ENCODE results near the gene VAV3. TPM values are rescaled to one million over a fixed set of nuclear protein-coding genes. Genes with fewer than 3 reads are reported as not detected.

VAV3 gene
- total and polyA plus RNA-seq, 2 of the 13 experiments (the other 11 are each of a cell fraction or from before 2014, with no cell fraction given) = 15.9 to 29.8 TPM

DNA sequence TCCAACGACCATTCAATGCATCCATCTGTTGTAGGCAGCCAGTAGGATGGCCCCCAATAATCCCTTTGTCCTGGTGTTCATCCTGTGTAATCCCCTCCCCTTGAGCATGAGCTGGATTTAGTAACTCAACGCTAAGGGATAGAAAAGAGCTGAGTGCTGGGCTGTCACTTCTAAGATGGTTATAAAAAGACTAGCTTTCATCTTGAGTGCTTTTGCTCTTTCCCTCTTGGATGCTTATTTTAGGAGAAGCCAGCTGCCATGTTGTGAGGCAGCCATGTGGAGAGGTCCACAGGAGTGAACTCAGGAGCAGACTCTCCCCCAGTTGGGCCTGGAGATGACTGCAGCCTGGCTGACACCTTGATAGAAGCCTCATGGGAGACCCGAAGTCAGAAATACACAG lies 401.5 kb downstream of the VAV3 start:
- H3K9ac ChIP-seq (ENCODE audit: insufficient read depth, low read depth, low read length) = no peak overlapping the region
- DNase-seq (ENCODE audit: low spot score) = no peak
- no peaks in the 10 kb centered on the region for H3K36me3 ChIP-seq (replicated peaks in 1 of 2; ENCODE audit: control insufficient read depth in 1 of 2, insufficient read depth in 2 of 2, low read length in 2 of 2)
- 0 out of 5 replicates have a peak, but pooled peaks cover 0 to 3% of the 10 kb centered on the region in 2 experiments for H3K27me3 ChIP-seq (ENCODE audit: control insufficient read depth in 1 of 2, insufficient read depth in 2 of 2, low read length in 2 of 2)
- in situ Hi-C loops (cut with HindIII; ENCODE audit: extremely low pct_ligation_motif_present, low pct_unique_long_range_greater_than_20kb) (no loop called here), intact Hi-C loops (cut with micrococcal nuclease; ENCODE audit: unreplicated experiment) (no loop called here)
- FAIRE-seq = no peak
- ATAC-seq = no peak
- no peak overlapping the region for H3K27ac ChIP-seq (ENCODE audit: extremely low read length, insufficient read depth, low read length)
- POLR2A ChIA-PET = no interaction called here
- CTCF ChIA-PET (ENCODE audit: low intra/inter-chr PET ratio, low total read pairs) = no interaction called here
- no peaks in the 10 kb centered on the region for H3K79me2 ChIP-seq (ENCODE audit: insufficient read depth, low read length)
- BruUV-seq (replicated peaks) = no TSS peak
- no peak overlapping the region for H2AFZ ChIP-seq (ENCODE audit: low read length)
- no peak overlapping the region for H3K4me2 ChIP-seq (ENCODE audit: low read depth, low read length)
- no peaks in the 10 kb centered on the region for H4K20me1 ChIP-seq (ENCODE audit: insufficient read depth, low read length)
- no peak overlapping the region for H3K4me3 ChIP-seq (replicated peaks in 1 of 3; ENCODE audit: insufficient read depth in 1 of 3, low read depth in 2 of 3, low read length in 3 of 3)
- WGBS (ENCODE audit: low lambda C conversion rate) = 43% methylated on average over 3 of the region's 3 CpGs
- no peaks in the 10 kb centered on the region for H3K9me3 ChIP-seq (ENCODE audit: low read length)
- H3K4me1 ChIP-seq (ENCODE audit: insufficient read depth, low read length) = no peaks in the 10 kb centered on the region
- no peak for TF ChIP-seq RORA (CRISPR knock-in tag; IDR thresholded peaks at IDR 0.05)
- no peak for TF ChIP-seq ZNF674 (CRISPR knock-in tag; IDR thresholded peaks at IDR 0.05; ENCODE audit: low read depth)
- no peak for TF ChIP-seq DR1 (CRISPR knock-in tag; IDR thresholded peaks at IDR 0.05)
- TF ChIP-seq ZNF790 (CRISPR knock-in tag; IDR thresholded peaks at IDR 0.05; ENCODE audit: borderline replicate concordance) = no peak
- TF ChIP-seq, protein P1, sequence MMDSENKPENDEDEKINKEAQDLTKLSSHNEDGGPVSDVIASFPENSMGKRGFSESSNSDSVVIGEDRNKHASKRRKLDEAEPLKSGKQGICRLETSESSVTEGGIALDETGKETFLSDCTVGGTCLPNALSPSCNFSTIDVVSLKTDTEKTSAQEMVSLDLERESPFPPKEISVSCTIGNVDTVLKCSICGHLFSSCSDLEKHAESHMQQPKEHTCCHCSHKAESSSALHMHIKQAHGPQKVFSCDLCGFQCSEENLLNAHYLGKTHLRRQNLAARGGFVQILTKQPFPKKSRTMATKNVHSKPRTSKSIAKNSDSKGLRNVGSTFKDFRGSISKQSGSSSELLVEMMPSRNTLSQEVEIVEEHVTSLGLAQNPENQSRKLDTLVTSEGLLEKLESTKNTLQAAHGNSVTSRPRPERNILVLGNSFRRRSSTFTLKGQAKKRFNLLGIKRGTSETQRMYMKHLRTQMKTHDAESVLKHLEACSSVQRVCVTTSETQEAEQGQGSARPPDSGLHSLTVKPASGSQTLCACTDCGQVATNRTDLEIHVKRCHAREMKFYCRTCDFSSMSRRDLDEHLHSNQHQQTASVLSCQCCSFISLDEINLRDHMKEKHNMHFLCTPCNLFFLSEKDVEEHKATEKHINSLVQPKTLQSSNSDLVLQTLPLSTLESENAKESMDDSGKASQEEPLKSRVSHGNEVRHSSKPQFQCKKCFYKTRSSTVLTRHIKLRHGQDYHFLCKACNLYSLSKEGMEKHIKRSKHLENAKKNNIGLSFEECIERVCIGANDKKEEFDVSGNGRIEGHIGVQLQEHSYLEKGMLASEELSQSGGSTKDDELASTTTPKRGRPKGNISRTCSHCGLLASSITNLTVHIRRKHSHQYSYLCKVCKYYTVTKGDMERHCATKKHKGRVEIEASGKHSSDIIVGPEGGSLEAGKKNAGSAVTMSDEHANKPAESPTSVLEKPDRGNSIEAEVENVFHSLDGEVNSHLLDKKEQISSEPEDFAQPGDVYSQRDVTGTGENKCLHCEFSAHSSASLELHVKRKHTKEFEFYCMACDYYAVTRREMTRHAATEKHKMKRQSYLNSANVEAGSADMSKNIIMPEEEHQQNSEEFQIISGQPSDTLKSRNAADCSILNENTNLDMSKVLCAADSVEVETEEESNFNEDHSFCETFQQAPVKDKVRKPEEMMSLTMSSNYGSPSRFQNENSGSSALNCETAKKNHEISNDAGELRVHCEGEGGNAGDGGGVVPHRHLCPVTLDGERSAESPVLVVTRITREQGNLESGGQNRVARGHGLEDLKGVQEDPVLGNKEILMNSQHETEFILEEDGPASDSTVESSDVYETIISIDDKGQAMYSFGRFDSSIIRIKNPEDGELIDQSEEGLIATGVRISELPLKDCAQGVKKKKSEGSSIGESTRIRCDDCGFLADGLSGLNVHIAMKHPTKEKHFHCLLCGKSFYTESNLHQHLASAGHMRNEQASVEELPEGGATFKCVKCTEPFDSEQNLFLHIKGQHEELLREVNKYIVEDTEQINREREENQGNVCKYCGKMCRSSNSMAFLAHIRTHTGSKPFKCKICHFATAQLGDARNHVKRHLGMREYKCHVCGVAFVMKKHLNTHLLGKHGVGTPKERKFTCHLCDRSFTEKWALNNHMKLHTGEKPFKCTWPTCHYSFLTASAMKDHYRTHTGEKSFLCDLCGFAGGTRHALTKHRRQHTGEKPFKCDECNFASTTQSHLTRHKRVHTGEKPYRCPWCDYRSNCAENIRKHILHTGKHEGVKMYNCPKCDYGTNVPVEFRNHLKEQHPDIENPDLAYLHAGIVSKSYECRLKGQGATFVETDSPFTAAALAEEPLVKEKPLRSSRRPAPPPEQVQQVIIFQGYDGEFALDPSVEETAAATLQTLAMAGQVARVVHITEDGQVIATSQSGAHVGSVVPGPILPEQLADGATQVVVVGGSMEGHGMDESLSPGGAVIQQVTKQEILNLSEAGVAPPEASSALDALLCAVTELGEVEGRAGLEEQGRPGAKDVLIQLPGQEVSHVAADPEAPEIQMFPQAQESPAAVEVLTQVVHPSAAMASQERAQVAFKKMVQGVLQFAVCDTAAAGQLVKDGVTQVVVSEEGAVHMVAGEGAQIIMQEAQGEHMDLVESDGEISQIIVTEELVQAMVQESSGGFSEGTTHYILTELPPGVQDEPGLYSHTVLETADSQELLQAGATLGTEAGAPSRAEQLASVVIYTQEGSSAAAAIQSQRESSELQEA (CRISPR knock-in tag; IDR thresholded peaks at IDR 0.05; ENCODE audit: not compliant biosample characterization) = no peak
- TF ChIP-seq SUZ12 (IDR thresholded peaks at IDR 0.05; ENCODE audit: low read depth, low read length) = no peak
- no peak for TF ChIP-seq SMC3 (IDR thresholded peaks at IDR 0.05; ENCODE audit: low read length)
- TF ChIP-seq SAP130 (CRISPR knock-in tag; IDR thresholded peaks at IDR 0.05; ENCODE audit: low read depth) = no peak
- no peak for TF ChIP-seq ZNF598 (CRISPR knock-in tag; IDR thresholded peaks at IDR 0.05; ENCODE audit: borderline replicate concordance)
- TF ChIP-seq ZBTB8A (CRISPR knock-in tag; IDR thresholded peaks at IDR 0.05; ENCODE audit: borderline replicate concordance, low read depth) = no peak
- no peak for TF ChIP-seq ZNF737 (CRISPR knock-in tag; IDR thresholded peaks at IDR 0.05; ENCODE audit: borderline replicate concordance)
- no peak for TF ChIP-seq NCOA2 (CRISPR knock-in tag; IDR thresholded peaks at IDR 0.05)
- TF ChIP-seq BHLHE40 (IDR thresholded peaks at IDR 0.05; ENCODE audit: low read length) = no peak
- no peak for TF ChIP-seq ZNF761 (CRISPR knock-in tag; conservative IDR thresholded peaks at IDR 0.05)
- TF ChIP-seq ZXDC (CRISPR knock-in tag; IDR thresholded peaks at IDR 0.05) = no peak
- TF ChIP-seq HOXD1 (CRISPR knock-in tag; IDR thresholded peaks at IDR 0.05) = no peak
- no peak for TF ChIP-seq ZNF10 (CRISPR knock-in tag; IDR thresholded peaks at IDR 0.05; ENCODE audit: borderline replicate concordance, low read depth)
